ENCODE data around the gene GOT1.

GOT1 gene

DNA sequence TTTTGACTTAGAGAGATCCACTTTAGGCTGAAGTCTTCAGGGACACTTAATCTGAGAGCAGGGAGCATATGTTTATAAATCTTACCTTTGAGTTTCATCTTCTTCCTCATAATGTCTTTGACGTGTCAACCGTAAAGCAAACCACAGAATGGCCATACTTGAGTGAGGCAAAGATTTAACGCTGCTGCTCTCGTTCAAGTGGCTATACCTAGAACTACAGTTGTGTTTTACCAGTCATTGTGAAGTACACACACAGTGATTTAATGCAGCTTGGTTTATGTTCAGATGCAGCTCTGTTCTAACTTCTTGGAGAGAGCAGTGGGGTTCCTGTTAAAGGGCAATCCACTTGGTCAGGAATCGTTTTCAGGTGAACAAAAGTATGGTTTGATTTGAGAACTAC is 39.9 kb upstream of the GOT1 start:
- Histone ChIP-seq H3K36me3 (ENCODE audit: control insufficient read depth in 2 of 2, insufficient read depth in 1 of 2, low read length in 2 of 2) (no peaks in the 10 kb centered on the region), H3K9me3 (ENCODE audit: control insufficient read depth, insufficient read depth, low read depth, low read length) (no peaks in the 10 kb centered on the region), H3K4me1 (ENCODE audit: control insufficient read depth, insufficient read depth, low read length) (no peaks in the 10 kb centered on the region), H3K4me3 (ENCODE audit: low read depth, low read length) (no peak overlapping the region), H3K27ac (ENCODE audit: extremely low read depth, low read depth, low read length) (no peak overlapping the region)
- ChIA-PET POLR2A (no interaction called here), CTCF (interaction anchor here (0.6 to 1.0 kb wide), 2 partner anchors 19 to 69 kb away, joined by 3 read pairs; no protein-coding TSS in a partner anchor)
- no peak for TF ChIP-seq RBAK (tag by site-specific recombination; IDR thresholded peaks at IDR 0.05)
- TF ChIP-seq ZNF791 (tag by site-specific recombination; IDR thresholded peaks at IDR 0.05), result no peak
- TF ChIP-seq, protein P1, sequence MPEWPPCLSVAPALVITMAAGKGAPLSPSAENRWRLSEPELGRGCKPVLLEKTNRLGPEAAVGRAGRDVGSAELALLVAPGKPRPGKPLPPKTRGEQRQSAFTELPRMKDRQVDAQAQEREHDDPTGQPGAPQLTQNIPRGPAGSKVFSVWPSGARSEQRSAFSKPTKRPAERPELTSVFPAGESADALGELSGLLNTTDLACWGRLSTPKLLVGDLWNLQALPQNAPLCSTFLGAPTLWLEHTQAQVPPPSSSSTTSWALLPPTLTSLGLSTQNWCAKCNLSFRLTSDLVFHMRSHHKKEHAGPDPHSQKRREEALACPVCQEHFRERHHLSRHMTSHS (tag by site-specific recombination; IDR thresholded peaks at IDR 0.05), result no peak
- no peak for TF ChIP-seq MYNN (tag by site-specific recombination; IDR thresholded peaks at IDR 0.05; ENCODE audit: borderline replicate concordance)
- TF ChIP-seq, protein P2, sequence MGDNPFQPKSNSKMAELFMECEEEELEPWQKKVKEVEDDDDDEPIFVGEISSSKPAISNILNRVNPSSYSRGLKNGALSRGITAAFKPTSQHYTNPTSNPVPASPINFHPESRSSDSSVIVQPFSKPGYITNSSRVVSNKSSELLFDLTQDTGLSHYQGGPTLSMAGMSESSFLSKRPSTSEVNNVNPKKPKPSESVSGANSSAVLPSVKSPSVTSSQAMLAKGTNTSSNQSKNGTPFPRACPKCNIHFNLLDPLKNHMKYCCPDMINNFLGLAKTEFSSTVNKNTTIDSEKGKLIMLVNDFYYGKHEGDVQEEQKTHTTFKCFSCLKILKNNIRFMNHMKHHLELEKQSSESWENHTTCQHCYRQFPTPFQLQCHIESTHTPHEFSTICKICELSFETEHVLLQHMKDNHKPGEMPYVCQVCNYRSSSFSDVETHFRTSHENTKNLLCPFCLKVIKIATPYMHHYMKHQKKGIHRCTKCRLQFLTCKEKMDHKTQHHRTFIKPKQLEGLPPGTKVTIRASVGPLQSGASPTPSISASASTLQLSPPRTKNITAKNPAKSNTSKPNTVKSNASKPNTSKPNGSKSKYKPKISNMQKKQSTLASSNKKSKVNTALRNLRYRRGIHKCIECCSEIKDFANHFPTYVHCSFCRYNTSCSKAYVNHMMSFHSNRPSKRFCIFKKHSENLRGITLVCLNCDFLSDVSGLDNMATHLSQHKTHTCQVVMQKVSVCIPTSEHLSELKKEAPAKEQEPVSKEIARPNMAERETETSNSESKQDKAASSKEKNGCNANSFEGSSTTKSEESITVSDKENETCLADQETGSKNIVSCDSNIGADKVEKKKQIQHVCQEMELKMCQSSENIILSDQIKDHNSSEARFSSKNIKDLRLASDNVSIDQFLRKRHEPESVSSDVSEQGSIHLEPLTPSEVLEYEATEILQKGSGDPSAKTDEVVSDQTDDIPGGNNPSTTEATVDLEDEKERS (tag by site-specific recombination; IDR thresholded peaks at IDR 0.05), result no peak
- no peak for TF ChIP-seq MEIS1 (CRISPR knock-in tag; IDR thresholded peaks at IDR 0.05; ENCODE audit: borderline replicate concordance)
- TF ChIP-seq ZNF354C (tag by site-specific recombination; IDR thresholded peaks at IDR 0.05; ENCODE audit: borderline replicate concordance, low read depth), result no peak
- TF ChIP-seq, protein P3, sequence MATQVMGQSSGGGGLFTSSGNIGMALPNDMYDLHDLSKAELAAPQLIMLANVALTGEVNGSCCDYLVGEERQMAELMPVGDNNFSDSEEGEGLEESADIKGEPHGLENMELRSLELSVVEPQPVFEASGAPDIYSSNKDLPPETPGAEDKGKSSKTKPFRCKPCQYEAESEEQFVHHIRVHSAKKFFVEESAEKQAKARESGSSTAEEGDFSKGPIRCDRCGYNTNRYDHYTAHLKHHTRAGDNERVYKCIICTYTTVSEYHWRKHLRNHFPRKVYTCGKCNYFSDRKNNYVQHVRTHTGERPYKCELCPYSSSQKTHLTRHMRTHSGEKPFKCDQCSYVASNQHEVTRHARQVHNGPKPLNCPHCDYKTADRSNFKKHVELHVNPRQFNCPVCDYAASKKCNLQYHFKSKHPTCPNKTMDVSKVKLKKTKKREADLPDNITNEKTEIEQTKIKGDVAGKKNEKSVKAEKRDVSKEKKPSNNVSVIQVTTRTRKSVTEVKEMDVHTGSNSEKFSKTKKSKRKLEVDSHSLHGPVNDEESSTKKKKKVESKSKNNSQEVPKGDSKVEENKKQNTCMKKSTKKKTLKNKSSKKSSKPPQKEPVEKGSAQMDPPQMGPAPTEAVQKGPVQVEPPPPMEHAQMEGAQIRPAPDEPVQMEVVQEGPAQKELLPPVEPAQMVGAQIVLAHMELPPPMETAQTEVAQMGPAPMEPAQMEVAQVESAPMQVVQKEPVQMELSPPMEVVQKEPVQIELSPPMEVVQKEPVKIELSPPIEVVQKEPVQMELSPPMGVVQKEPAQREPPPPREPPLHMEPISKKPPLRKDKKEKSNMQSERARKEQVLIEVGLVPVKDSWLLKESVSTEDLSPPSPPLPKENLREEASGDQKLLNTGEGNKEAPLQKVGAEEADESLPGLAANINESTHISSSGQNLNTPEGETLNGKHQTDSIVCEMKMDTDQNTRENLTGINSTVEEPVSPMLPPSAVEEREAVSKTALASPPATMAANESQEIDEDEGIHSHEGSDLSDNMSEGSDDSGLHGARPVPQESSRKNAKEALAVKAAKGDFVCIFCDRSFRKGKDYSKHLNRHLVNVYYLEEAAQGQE (tag by site-specific recombination; IDR thresholded peaks at IDR 0.05), result no peak
- TF ChIP-seq ZSCAN16 (tag by site-specific recombination; IDR thresholded peaks at IDR 0.05), result no peak
- TF ChIP-seq ZFP37 (tag by site-specific recombination; IDR thresholded peaks at IDR 0.05), result no peak
- no peak for TF ChIP-seq SETDB1 (IDR thresholded peaks at IDR 0.05; ENCODE audit: insufficient read length, low read length)
- no peak for TF ChIP-seq TRIM28 (IDR thresholded peaks at IDR 0.05; ENCODE audit: borderline replicate concordance, low read length)
- TF ChIP-seq ZNF600 (tag by site-specific recombination; IDR thresholded peaks at IDR 0.05), result no peak
- no peak for TF ChIP-seq ZSCAN23 (tag by site-specific recombination; IDR thresholded peaks at IDR 0.05)
- TF ChIP-seq ZNF423 (tag by site-specific recombination; IDR thresholded peaks at IDR 0.05), result no peak
- TF ChIP-seq ZNF624 (tag by site-specific recombination; IDR thresholded peaks at IDR 0.05), result no peak
- no peak for TF ChIP-seq ZNF610 (tag by site-specific recombination; IDR thresholded peaks at IDR 0.05; ENCODE audit: borderline replicate concordance)
- no peak for TF ChIP-seq GLI2 (tag by site-specific recombination; IDR thresholded peaks at IDR 0.05; ENCODE audit: borderline replicate concordance, low read depth)
- no peak for TF ChIP-seq ZNF138 (tag by site-specific recombination; IDR thresholded peaks at IDR 0.05; ENCODE audit: borderline replicate concordance)
- TF ChIP-seq ZNF19 (tag by site-specific recombination; IDR thresholded peaks at IDR 0.05; ENCODE audit: low read depth), result no peak
